Thyroid gland (tissue), 4 donors: Measurements from ENCODE around the gene GAS6.

Experiments used
- POLR2A ChIP-seq, 2 donors: fragments of 450-650 bp; IDR thresholded peaks; one replicate each; pipeline ENCODE4 v1.6.1; 2017; ENCODE audit warnings: antibody characterized with exemption in 2 of 2, mild to moderate bottlenecking in 2 of 2, moderate library complexity in 1 of 2
- TF ChIP-seq, protein P1 (sequence below), 6 experiments: fragments of 200-600 bp in 3 of 6; fragments of 450-650 bp in 3 of 6; sonication (generic) in 3 of 6; IDR thresholded peaks; one replicate each; pipeline ENCODE4 v1.5.1; 2016 to 2019; ENCODE audit warnings: antibody characterized with exemption in 6 of 6, mild to moderate bottlenecking in 2 of 6, inconsistent platforms in 1 of 6, moderate library complexity in 1 of 6

DNA sequence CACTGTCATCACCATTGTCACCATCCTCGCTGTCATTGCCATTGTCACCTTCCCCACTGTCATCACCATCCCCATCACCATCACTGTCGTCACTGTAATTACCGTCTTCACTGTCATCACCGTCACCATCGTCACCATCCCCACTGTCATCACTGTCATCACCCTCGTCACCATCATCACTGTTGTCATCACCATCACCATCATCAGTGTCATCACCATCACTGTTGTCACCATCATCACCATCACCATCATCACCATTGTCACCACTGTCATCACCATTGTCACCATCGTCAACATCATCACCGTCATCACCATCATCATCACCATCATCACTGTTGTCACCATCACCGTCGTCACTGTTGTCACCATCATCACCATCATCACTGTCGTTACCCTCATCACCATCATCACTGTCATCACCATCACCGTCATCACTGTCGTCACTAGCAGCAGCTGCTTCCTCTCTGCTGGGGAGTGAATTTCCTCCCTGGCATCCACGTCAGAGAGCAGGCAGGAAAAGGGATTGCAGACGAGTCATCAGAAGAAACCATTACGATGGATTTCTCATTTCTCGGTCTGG is 77.5 kb downstream of the GAS6 start:
- no peak for TF ChIP-seq POLR2A (IDR thresholded peaks at IDR 0.05)
- TF ChIP-seq, protein P1, sequence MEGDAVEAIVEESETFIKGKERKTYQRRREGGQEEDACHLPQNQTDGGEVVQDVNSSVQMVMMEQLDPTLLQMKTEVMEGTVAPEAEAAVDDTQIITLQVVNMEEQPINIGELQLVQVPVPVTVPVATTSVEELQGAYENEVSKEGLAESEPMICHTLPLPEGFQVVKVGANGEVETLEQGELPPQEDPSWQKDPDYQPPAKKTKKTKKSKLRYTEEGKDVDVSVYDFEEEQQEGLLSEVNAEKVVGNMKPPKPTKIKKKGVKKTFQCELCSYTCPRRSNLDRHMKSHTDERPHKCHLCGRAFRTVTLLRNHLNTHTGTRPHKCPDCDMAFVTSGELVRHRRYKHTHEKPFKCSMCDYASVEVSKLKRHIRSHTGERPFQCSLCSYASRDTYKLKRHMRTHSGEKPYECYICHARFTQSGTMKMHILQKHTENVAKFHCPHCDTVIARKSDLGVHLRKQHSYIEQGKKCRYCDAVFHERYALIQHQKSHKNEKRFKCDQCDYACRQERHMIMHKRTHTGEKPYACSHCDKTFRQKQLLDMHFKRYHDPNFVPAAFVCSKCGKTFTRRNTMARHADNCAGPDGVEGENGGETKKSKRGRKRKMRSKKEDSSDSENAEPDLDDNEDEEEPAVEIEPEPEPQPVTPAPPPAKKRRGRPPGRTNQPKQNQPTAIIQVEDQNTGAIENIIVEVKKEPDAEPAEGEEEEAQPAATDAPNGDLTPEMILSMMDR (IDR thresholded peaks at IDR 0.05): no peak
